HepG2 (cell line): Measurements from ENCODE around the gene ATPAF1. TPM values are rescaled to one million over a fixed set of nuclear protein-coding genes. Genes with fewer than 3 reads are reported as not detected.

Experiments
- ARHGAP35 ChIP-seq: sonication (generic); formaldehyde crosslinking; IDR thresholded peaks from 2 replicates; pipeline ENCODE4 v1.9.0; 2022; ENCODE audit warnings: mild to moderate bottlenecking, inconsistent platforms, moderate library complexity, missing genetic modification reagents, borderline replicate concordance
- ARNT2 ChIP-seq: sonication (generic); formaldehyde crosslinking; IDR thresholded peaks from 2 replicates; pipeline ENCODE4 v1.8.0; 2022; ENCODE audit warnings: mild to moderate bottlenecking, low read depth, missing genetic modification reagents, moderate library complexity
- CBX1 ChIP-seq: IDR thresholded peaks from one replicate; pipeline ENCODE4 v1.6.1; 2016; ENCODE audit warnings: antibody characterized with exemption, low read depth
- RBM22 ChIP-seq: fragments of 200-400 bp; formaldehyde crosslinking; optimal IDR thresholded peaks from 2 replicates; pipeline ENCODE3; 2017; ENCODE audit warnings: mild to moderate bottlenecking, low read length, moderate library complexity
- STAT6 ChIP-seq: sonication (generic); formaldehyde crosslinking; IDR thresholded peaks from 2 replicates; pipeline ENCODE4 v1.4.0; 2020; ENCODE audit warnings: missing genetic modification reagents, mild to moderate bottlenecking, borderline replicate concordance
- TAF15 ChIP-seq: fragments of 200-400 bp; formaldehyde crosslinking; IDR thresholded peaks from one replicate; pipeline ENCODE4 v1.6.1; 2018; ENCODE audit warnings: mild to moderate bottlenecking, low read depth, low read length; ENCODE audit not compliant: poor library complexity, severe bottlenecking
- ZNF10 ChIP-seq: sonication (generic); formaldehyde crosslinking; IDR thresholded peaks from 2 replicates; pipeline ENCODE4 v1.4.0; 2020; ENCODE audit warnings: mild to moderate bottlenecking, low read depth, missing genetic modification reagents, borderline replicate concordance
- ZNF318 ChIP-seq: sonication (generic); formaldehyde crosslinking; IDR thresholded peaks from 2 replicates; pipeline ENCODE4 v1.4.0; 2020; ENCODE audit warnings: mild to moderate bottlenecking, missing genetic modification reagents
- ZNF441 ChIP-seq: sonication (generic); formaldehyde crosslinking; IDR thresholded peaks from 2 replicates; pipeline ENCODE4 v1.7.0; 2021; ENCODE audit warnings: missing genetic modification reagents, borderline replicate concordance
- polyA plus RNA-seq, 8 experiments: library from polyadenylated mRNA; depleted of rRNA in 3 of 8; stranded (reverse) in 7 of 8; unstranded in 1 of 8; fragments of >200 nt; fragmentation: Illumina TruSeq in 4 of 8; extraction: Trizol in 4 of 8; gene quantifications; 2 replicates each; pipeline versions ENCODE4 v1.2.1 to v1.2.3, GENCODE V29; 2011 to 2016; ENCODE audit warnings: low read depth in 4 of 8, missing spikeins in 1 of 8, mixed read lengths in 1 of 8; ENCODE audit not compliant: insufficient read depth in 1 of 8
- total RNA-seq, 5 experiments: library from RNA; depleted of rRNA; stranded (reverse); fragments of >200 nt; fragmentation: Illumina TruSeq; extraction: Trizol; gene quantifications; 2 replicates each; pipeline ENCODE4 v1.2.3, GENCODE V29; 2016; ENCODE audit warnings: low read depth in 1 of 5
- TF ChIP-seq, protein P1 (sequence below): sonication (generic); formaldehyde crosslinking; IDR thresholded peaks from 2 replicates; pipeline ENCODE4 v1.5.0; 2020; ENCODE audit warnings: mild to moderate bottlenecking, missing genetic modification reagents, borderline replicate concordance

The ATPAF1 gene
- total and polyA plus RNA-seq, 2 of the 13 experiments (the other 11 are each of a cell fraction or from before 2014, with no cell fraction given): 66.6 to 76.7 TPM

DNA sequence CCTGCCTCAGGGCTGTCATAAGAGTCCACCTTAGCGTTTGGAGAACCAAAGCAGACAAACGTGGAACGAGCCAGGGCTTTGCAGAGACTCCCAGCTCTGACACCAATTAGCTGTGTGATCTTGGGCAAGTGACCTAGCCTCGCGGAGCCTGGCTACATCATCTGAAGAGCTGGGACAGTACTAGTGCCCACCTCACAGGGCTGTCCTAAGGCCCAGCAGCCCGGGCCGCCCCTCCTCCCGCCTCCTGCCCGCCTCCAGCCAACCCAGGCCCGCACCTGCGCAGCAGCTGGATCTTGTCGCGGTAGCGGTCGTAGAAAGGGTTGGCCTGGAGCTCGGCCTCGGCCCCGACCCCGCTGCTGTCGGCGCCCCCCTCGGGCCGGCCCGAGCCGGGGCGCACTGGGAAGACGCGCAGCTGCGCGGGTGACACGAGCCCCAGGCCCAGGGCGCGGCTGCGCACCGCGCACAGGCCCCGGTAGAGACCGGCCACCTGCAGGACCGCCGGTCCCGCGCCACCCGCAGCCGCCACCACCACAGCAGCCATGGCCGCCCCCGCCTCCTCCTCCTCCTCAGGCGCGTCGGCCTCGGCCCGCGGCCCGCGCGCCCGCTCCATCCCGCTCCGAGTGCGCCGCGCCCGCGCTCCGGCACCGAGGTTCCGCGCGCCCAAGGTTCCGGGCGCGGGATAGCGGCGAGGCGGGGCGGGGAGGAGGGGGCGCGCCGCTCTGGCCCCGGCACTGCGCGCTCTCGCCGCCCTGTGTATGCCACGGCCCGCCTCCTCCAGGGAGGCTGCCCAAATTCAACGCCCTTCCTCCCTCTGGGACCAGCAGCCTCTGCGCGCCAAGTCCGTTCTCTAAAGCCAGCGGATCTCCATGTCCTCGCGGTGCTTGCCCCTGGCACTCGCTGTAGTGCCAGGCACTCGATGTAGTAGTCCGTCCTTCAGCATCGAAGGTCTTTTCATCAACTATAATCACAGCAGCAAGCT is at the start of gene ATPAF1 (continued):
- no peak for TF ChIP-seq ZNF318 (CRISPR knock-in tag)
- TF ChIP-seq, protein P1, sequence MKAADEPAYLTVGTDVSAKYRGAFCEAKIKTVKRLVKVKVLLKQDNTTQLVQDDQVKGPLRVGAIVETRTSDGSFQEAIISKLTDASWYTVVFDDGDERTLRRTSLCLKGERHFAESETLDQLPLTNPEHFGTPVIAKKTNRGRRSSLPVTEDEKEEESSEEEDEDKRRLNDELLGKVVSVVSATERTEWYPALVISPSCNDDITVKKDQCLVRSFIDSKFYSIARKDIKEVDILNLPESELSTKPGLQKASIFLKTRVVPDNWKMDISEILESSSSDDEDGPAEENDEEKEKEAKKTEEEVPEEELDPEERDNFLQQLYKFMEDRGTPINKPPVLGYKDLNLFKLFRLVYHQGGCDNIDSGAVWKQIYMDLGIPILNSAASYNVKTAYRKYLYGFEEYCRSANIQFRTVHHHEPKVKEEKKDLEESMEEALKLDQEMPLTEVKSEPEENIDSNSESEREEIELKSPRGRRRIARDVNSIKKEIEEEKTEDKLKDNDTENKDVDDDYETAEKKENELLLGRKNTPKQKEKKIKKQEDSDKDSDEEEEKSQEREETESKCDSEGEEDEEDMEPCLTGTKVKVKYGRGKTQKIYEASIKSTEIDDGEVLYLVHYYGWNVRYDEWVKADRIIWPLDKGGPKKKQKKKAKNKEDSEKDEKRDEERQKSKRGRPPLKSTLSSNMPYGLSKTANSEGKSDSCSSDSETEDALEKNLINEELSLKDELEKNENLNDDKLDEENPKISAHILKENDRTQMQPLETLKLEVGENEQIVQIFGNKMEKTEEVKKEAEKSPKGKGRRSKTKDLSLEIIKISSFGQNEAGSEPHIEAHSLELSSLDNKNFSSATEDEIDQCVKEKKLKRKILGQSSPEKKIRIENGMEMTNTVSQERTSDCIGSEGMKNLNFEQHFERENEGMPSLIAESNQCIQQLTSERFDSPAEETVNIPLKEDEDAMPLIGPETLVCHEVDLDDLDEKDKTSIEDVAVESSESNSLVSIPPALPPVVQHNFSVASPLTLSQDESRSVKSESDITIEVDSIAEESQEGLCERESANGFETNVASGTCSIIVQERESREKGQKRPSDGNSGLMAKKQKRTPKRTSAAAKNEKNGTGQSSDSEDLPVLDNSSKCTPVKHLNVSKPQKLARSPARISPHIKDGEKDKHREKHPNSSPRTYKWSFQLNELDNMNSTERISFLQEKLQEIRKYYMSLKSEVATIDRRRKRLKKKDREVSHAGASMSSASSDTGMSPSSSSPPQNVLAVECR (CRISPR knock-in tag): peak; percentile 44; the same call in 1 of the 2 replicates
- TF ChIP-seq ARHGAP35 (CRISPR knock-in tag): no peak
- TF ChIP-seq ZNF441 (CRISPR knock-in tag): no peak
- TF ChIP-seq STAT6: no peak
- TF ChIP-seq RBM22: no peak
- TF ChIP-seq TAF15: no peak
- peak; percentile 54; the same call in 1 of the 2 replicates for TF ChIP-seq ARNT2 (CRISPR knock-in tag)
- no peak for TF ChIP-seq ZNF10 (CRISPR knock-in tag)
- TF ChIP-seq CBX1: no peak
